Fibroblast of lung (primary cell): Measurements from ENCODE around the gene EPHB2. TPM values are rescaled to one million over a fixed set of nuclear protein-coding genes. Genes with fewer than 3 reads are reported as not detected.
A peak's percentile ranks its signal among the peaks of the same experiment; 100 is the strongest.
"Not testable (repeated sequence)": the region's sequence is repeated elsewhere in the genome, so short reads cannot be mapped to it uniquely, and the experiment has no call there.

Source experiments
- DNase-seq, 2 donors: peaks; one replicate each; pipeline versions ENCODE4 v3.0.0 to v3.0.0-alpha.2; 2010; ENCODE audit warnings: low read depth in 2 of 2
- H2AFZ ChIP-seq: 2 replicates; pipeline ENCODE4 v1.5.1; 2012; ENCODE audit warnings: low read length, control low read depth, inconsistent platforms
- H3K27ac ChIP-seq: 2 replicates; pipeline ENCODE4 v1.5.1; 2011; ENCODE audit warnings: low read length, control low read depth; ENCODE audit not compliant: insufficient read depth
- H3K27me3 ChIP-seq: 2 replicates; pipeline ENCODE4 v1.5.1; 2011; ENCODE audit warnings: mild to moderate bottlenecking, low read length; ENCODE audit not compliant: control insufficient read depth, insufficient read depth
- H3K36me3 ChIP-seq: 2 replicates; pipeline ENCODE4 v1.5.1; 2011; ENCODE audit warnings: low read length; ENCODE audit not compliant: control insufficient read depth, insufficient read depth
- H3K4me1 ChIP-seq: 2 replicates; pipeline ENCODE4 v1.5.1; 2011; ENCODE audit warnings: low read length; ENCODE audit not compliant: control insufficient read depth, insufficient read depth; ENCODE audit errors: extremely low read depth
- H3K4me2 ChIP-seq: 2 replicates; pipeline ENCODE4 v1.5.1; 2011; ENCODE audit warnings: low read length, control low read depth; ENCODE audit not compliant: insufficient read depth; ENCODE audit errors: extremely low read depth
- H3K4me3 ChIP-seq, 4 experiments: fragments of 200-600 bp in 1 of 4; sonication (generic) in 1 of 4; replicated peaks in 1 of 4; 2 replicates each; pipeline ENCODE4 v1.5.1; 2011 to 2016; ENCODE audit warnings: low read length in 4 of 4, low read depth in 3 of 4, mild to moderate bottlenecking in 3 of 4, control low read depth in 2 of 4, inconsistent platforms in 1 of 4, mixed read lengths in 1 of 4; ENCODE audit not compliant: insufficient read depth in 1 of 4; ENCODE audit errors: control extremely low read depth in 1 of 4
- H3K79me2 ChIP-seq: 2 replicates; pipeline ENCODE4 v1.5.1; 2012; ENCODE audit warnings: mild to moderate bottlenecking, low read length, inconsistent platforms; ENCODE audit not compliant: control insufficient read depth, insufficient read depth
- H3K9ac ChIP-seq: 2 replicates; pipeline ENCODE4 v1.5.1; 2011; ENCODE audit warnings: mild to moderate bottlenecking, low read length, control low read depth; ENCODE audit not compliant: insufficient read depth
- H3K9me3 ChIP-seq: 2 replicates; pipeline ENCODE4 v1.5.1; 2012; ENCODE audit warnings: low read depth, low read length; ENCODE audit not compliant: control insufficient read depth, insufficient read depth
- H4K20me1 ChIP-seq: 2 replicates; pipeline ENCODE4 v1.5.1; 2011; ENCODE audit warnings: low read length; ENCODE audit not compliant: control insufficient read depth, insufficient read depth; ENCODE audit errors: extremely low read depth
- EZH2 ChIP-seq: IDR thresholded peaks from 2 replicates; pipeline ENCODE4 v1.5.1; 2012; ENCODE audit warnings: low read length, control low read depth, mild to moderate bottlenecking; ENCODE audit errors: missing control alignments
- polyA plus RNA-seq, 2 donors: library from polyadenylated mRNA; depleted of rRNA in 1 of 2; stranded (reverse) in 1 of 2; unstranded in 1 of 2; fragments of >200 nt; gene quantifications; 2 replicates each; pipeline ENCODE4 v1.2.1, GENCODE V29; 2011 to 2012; ENCODE audit warnings: missing spikeins in 1 of 2
- total RNA-seq: library from RNA; depleted of rRNA; stranded (reverse); fragments of >200 nt; gene quantifications from 2 replicates; pipeline ENCODE4 v1.2.1, GENCODE V29; 2014
- TF ChIP-seq, protein P1 (sequence below), 2 donors: IDR thresholded peaks in 1 of 2; conservative IDR thresholded peaks in 1 of 2; 1 replicate in 1 of 2; 2 replicates in 1 of 2; pipeline ENCODE4 v1.5.1; 2011 to 2012; ENCODE audit warnings: low read length in 2 of 2, control low read depth in 1 of 2, inconsistent platforms in 1 of 2, low read depth in 1 of 2, mild to moderate bottlenecking in 1 of 2

EPHB2 gene
- total and polyA plus RNA-seq, 2 donors (not counting 1 experiment from before 2014, with no cell fraction given), result 4.1 to 11.2 TPM

GRCh38 chr1:22944346-22945055, 233.9 kb downstream of the EPHB2 start:
- TF ChIP-seq, protein P1, sequence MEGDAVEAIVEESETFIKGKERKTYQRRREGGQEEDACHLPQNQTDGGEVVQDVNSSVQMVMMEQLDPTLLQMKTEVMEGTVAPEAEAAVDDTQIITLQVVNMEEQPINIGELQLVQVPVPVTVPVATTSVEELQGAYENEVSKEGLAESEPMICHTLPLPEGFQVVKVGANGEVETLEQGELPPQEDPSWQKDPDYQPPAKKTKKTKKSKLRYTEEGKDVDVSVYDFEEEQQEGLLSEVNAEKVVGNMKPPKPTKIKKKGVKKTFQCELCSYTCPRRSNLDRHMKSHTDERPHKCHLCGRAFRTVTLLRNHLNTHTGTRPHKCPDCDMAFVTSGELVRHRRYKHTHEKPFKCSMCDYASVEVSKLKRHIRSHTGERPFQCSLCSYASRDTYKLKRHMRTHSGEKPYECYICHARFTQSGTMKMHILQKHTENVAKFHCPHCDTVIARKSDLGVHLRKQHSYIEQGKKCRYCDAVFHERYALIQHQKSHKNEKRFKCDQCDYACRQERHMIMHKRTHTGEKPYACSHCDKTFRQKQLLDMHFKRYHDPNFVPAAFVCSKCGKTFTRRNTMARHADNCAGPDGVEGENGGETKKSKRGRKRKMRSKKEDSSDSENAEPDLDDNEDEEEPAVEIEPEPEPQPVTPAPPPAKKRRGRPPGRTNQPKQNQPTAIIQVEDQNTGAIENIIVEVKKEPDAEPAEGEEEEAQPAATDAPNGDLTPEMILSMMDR (conservative IDR thresholded peaks at IDR 0.05 in 1 of 2, IDR thresholded peaks at IDR 0.05 in 1 of 2; ENCODE audit: low read depth in 1 of 2, low read length in 2 of 2), result no peak
- no peak for TF ChIP-seq EZH2
- peaks cover 6% of the 10 kb centered on the region for H3K27me3 ChIP-seq

GRCh38 chr1:22945171-22945570, 234.5 kb downstream of the EPHB2 start:
- not testable (repeated sequence) for H2AFZ ChIP-seq, DNase-seq, H3K4me2 ChIP-seq, H3K4me3 ChIP-seq, H3K36me3 ChIP-seq, H4K20me1 ChIP-seq, H3K27ac ChIP-seq, H3K79me2 ChIP-seq, H3K27me3 ChIP-seq, H3K9me3 ChIP-seq, H3K4me1 ChIP-seq, H3K9ac ChIP-seq

More at GRCh38 chr1:22944346-22945055, 233.9 kb downstream of the EPHB2 start:
- Histone ChIP-seq H3K27ac (no peak overlapping the region), H3K4me3 (no peak overlapping the region), H4K20me1 (no peaks in the 10 kb centered on the region), H3K36me3 (no peaks in the 10 kb centered on the region), H3K79me2 (no peaks in the 10 kb centered on the region), H3K9ac (no peak overlapping the region), H3K4me1 (no peaks in the 10 kb centered on the region), H2AFZ (no peak overlapping the region), H3K4me2 (no peak overlapping the region), H3K9me3 (no peaks in the 10 kb centered on the region)
- DNase-seq, result no peak

DNA sequence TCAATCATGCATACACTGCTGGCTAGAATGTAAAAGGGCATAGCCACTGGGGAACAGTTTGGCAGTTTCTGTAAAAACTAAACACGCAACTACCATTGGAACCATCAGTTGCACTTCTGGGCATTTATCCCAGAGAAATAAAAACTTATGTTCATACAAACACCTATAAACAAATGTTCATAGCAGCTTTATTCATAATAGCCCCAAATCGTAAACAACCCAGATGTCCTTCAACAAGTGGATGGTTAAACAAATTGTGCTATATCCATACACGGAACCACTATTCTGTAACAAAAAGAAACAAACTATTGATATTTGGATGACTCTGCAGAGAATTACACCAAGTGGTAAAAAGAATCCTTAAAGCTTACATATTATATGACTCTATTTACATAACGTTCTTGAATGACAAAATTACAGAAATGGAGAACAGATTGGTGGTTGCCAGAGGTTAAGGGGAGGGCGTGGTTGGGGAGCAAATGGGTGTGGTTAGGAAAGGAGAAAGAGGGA, 239.2 kb downstream of the EPHB2 start:
- Histone ChIP-seq H2AFZ (no peak overlapping the region), H4K20me1 (no peaks in the 10 kb centered on the region), H3K36me3 (no peaks in the 10 kb centered on the region), H3K79me2 (no peaks in the 10 kb centered on the region), H3K4me2 (no peak overlapping the region), H3K4me1 (no peaks in the 10 kb centered on the region), H3K9me3 (no peaks in the 10 kb centered on the region), H3K9ac (no peak overlapping the region), H3K27ac (no peak overlapping the region), H3K4me3 (no peak overlapping the region), H3K27me3 (peaks cover 28% of the 10 kb centered on the region)
- peak in 1 of 2 donors; percentile 20 for DNase-seq
- no peak for TF ChIP-seq EZH2
- TF ChIP-seq, protein P1 (conservative IDR thresholded peaks at IDR 0.05 in 1 of 2, IDR thresholded peaks at IDR 0.05 in 1 of 2; ENCODE audit: low read depth in 1 of 2, low read length in 2 of 2), result no peak
